Left lung (tissue), 10 donors: ENCODE data around the gene EXOC1L. TPM values are rescaled to one million over a fixed set of nuclear protein-coding genes. Genes with fewer than 3 reads are reported as not detected.

Experiments
- ATAC-seq: fragments of 200-7000 bp; cut with Tn5 transposase; one replicate; pipeline ENCODE4 v1.9.1; 2020; ENCODE audit warnings: moderate library complexity
- DNase-seq, 4 donors: peaks; one replicate each; pipeline ENCODE4 v3.0.0-alpha.2; 2013 to 2020
- H3K27ac ChIP-seq, 2 donors: fragments of 200-600 bp; sonication (generic) in 1 of 2; one replicate each; pipeline versions ENCODE4 v1.5.0 to v1.8.0; 2020 to 2021
- H3K27me3 ChIP-seq, 2 donors: fragments of 200-600 bp; sonication (generic) in 1 of 2; one replicate each; pipeline versions ENCODE4 v1.5.0 to v1.8.0; 2020 to 2021
- H3K36me3 ChIP-seq, 2 donors: fragments of 200-600 bp; sonication (generic) in 1 of 2; one replicate each; pipeline versions ENCODE4 v1.5.0 to v1.8.0; 2020 to 2021
- H3K4me1 ChIP-seq, 2 donors: fragments of 200-600 bp; one replicate each; pipeline ENCODE4 v1.8.0; 2021
- H3K4me3 ChIP-seq, 2 donors: fragments of 200-600 bp; sonication (generic) in 1 of 2; one replicate each; pipeline versions ENCODE4 v1.5.0 to v1.8.0; 2020 to 2021; ENCODE audit warnings: mild to moderate bottlenecking in 1 of 2
- H3K9me3 ChIP-seq, 2 donors: fragments of 200-600 bp; sonication (generic) in 1 of 2; one replicate each; pipeline versions ENCODE4 v1.5.0 to v1.8.0; 2020 to 2021
- CTCF ChIP-seq, 2 donors: fragments of 200-600 bp; sonication (generic) in 1 of 2; IDR thresholded peaks; one replicate each; pipeline versions ENCODE4 v1.5.0 to v1.8.0; 2021; ENCODE audit warnings: antibody characterized with exemption in 2 of 2
- intact Hi-C, 2 donors: fragments of 100-400 bp; cut with DNase I; formaldehyde crosslinking; loops; one replicate each; pipeline versions ENCODE4 v1.11.2 to v1.14.2; 2022
- polyA plus RNA-seq, 6 donors: library from polyadenylated mRNA; unstranded; fragments of 120-200 nt; gene quantifications; one replicate each; pipeline ENCODE4 v1.2.1, GENCODE V29; 2013; ENCODE audit not compliant: insufficient read length in 6 of 6
- total RNA-seq, 2 donors: library from RNA; stranded (reverse); fragmentation: NEBNext Ultra II Directional; extraction: Animal tissue kit (Norgen Biotek cat#: 25700); gene quantifications; one replicate each; pipeline ENCODE4 v1.2.1, GENCODE V29; 2021
- donor health status: DM: no; HTN: yes; CAD: no.
- donor health status: DM: no; HTN: no; CAD: no.

The EXOC1L gene
- total and polyA plus RNA-seq, 8 donors, result 0.20 to 0.43 (median 0.36) TPM; not detected in 5

- Histone ChIP-seq H3K27me3 (no peaks in the 10 kb centered on the region), H3K4me3 (no peak overlapping the region), H3K9me3 (no peaks in the 10 kb centered on the region), H3K4me1 (no peaks in the 10 kb centered on the region), H3K27ac (no peak overlapping the region), H3K36me3 (no peaks in the 10 kb centered on the region)
- DNase-seq (no peak), ATAC-seq (no peak)
- TF ChIP-seq CTCF (IDR thresholded peaks at IDR 0.05), result no peak
- intact Hi-C loops, result no loop called here
Measured at GRCh38 chr4:55784747-55785146, 34.8 kb upstream of the EXOC1L start.

- intact Hi-C loops, result no loop called here
- H3K4me1 ChIP-seq, result no peaks in the 10 kb centered on the region
- H3K27ac ChIP-seq, result no peak overlapping the region
- no peaks in the 10 kb centered on the region for H3K9me3 ChIP-seq
- no peak for TF ChIP-seq CTCF (IDR thresholded peaks at IDR 0.05)
- peaks cover 18 to 46% of the 10 kb centered on the region in 2 donors for H3K27me3 ChIP-seq
- H3K36me3 ChIP-seq, result no peaks in the 10 kb centered on the region
- no peak for ATAC-seq
- H3K4me3 ChIP-seq, result no peak overlapping the region
- DNase-seq, result no peak
Measured at GRCh38 chr4:55791666-55792065, 27.9 kb upstream of the EXOC1L start.

DNA sequence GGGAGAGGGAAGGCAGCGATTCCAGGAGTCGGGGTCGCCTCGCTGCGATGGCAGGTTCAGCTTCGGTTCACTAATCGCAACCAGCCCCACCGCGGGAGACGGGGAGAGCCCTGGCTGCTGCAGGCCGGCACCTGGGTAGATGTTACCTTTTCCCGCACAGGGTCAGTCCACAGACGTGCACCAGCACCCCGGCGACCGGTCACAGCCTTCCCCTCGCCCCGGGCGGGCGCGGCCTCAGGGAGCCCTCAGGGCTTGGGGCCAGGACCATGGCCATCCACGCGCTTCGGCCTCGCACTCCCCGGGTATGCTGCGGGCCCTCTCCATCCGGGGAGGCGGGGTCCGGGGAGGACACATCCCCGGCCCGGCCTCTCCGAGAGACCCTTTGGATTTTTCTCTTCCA, 26.1 kb upstream of the EXOC1L start:
- H3K27ac ChIP-seq, result no peak overlapping the region
- no peak overlapping the region for H3K4me3 ChIP-seq
- TF ChIP-seq CTCF (IDR thresholded peaks at IDR 0.05), result no peak
- no peaks in the 10 kb centered on the region for H3K4me1 ChIP-seq
- peak; percentile 47 for ATAC-seq
- H3K9me3 ChIP-seq, result no peaks in the 10 kb centered on the region
- DNase-seq, result peak in 2 of 4 donors; percentile 1 to 73
- peaks cover 18 to 51% of the 10 kb centered on the region in 2 donors for H3K27me3 ChIP-seq
- intact Hi-C loops, result no loop called here
- no peaks in the 10 kb centered on the region for H3K36me3 ChIP-seq

DNA sequence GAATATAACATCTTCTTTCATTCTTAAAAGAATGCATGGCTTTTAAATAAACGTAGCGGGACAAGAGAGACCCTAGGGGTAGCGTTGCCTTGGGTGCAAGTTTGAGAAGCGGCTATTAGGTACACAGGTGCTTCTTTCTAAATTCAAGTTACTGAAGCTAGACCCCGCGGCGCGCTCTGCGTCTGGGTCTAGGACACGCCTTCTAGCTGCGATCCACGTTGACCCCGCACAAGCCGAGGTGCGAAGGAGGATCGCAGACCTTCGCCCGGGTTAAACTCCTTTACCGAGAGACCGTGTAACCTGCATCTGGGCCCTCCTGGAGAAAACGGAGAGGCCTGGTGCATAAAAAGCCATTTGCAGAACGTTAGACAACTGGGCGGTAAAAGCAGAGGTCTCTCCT, 25.5 kb upstream of the EXOC1L start:
- ATAC-seq (no peak), DNase-seq (peak in 1 of 4 donors; percentile 65)
- Histone ChIP-seq H3K27ac (no peak overlapping the region), H3K27me3 (peaks cover 18 to 51% of the 10 kb centered on the region in 2 donors), H3K36me3 (no peaks in the 10 kb centered on the region), H3K4me3 (no peak overlapping the region), H3K9me3 (no peaks in the 10 kb centered on the region), H3K4me1 (no peaks in the 10 kb centered on the region)
- intact Hi-C loops, result no loop called here
- TF ChIP-seq CTCF (IDR thresholded peaks at IDR 0.05), result no peak

DNA sequence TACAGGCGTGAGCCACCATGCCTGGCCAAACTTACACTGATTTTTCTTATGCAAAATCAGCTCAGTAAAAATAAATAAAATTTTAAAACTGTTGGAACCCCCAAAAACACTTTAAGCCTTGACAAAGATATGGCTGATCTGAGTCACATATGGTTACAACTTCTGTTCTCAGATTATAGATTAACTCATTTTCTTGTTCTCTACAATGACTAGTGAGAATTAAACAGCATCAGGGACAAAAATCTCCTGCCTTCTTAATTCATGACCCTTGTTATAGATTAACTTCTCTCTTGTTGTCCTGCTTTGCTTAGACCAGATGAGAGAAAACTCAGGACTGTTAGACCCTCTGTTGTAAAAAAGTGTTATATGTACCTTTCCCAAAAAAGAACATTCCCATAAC, 24.2 kb upstream of the EXOC1L start:
- Histone ChIP-seq H3K9me3 (no peaks in the 10 kb centered on the region), H3K27me3 (peaks cover 18 to 51% of the 10 kb centered on the region in 2 donors), H3K4me1 (no peaks in the 10 kb centered on the region), H3K4me3 (no peak overlapping the region), H3K36me3 (no peaks in the 10 kb centered on the region), H3K27ac (no peak overlapping the region)
- TF ChIP-seq CTCF (IDR thresholded peaks at IDR 0.05), result no peak
- intact Hi-C loops, result no loop called here
- DNase-seq, result no peak
- ATAC-seq, result no peak
